ENCODE measurements around the gene RANBP17.

DNA sequence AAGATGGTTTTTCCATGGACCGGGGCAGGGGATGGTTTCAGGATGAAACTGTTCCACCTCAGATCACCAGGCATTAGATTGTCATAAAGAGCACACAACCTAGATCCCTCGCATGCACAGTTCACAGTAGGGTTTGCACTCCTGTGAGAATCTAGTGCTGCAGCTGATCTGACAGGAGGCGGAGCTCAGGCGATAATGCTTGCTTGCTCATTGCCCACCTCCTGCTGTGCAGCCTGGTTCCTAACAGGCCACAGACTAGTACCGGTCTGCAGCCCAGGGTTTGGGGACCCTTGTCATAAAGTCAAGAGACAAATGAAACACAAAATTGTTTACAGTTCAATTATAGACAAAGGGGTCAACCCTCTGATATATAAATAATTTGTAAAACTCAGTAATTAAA lies 101.7 kb downstream of the RANBP17 start:
- TF ChIP-seq EZH2 (IDR thresholded peaks at IDR 0.05; ENCODE audit: borderline replicate concordance, low read depth, low read length, poor library complexity, severe bottlenecking) = no peak
- TF ChIP-seq, protein P1, sequence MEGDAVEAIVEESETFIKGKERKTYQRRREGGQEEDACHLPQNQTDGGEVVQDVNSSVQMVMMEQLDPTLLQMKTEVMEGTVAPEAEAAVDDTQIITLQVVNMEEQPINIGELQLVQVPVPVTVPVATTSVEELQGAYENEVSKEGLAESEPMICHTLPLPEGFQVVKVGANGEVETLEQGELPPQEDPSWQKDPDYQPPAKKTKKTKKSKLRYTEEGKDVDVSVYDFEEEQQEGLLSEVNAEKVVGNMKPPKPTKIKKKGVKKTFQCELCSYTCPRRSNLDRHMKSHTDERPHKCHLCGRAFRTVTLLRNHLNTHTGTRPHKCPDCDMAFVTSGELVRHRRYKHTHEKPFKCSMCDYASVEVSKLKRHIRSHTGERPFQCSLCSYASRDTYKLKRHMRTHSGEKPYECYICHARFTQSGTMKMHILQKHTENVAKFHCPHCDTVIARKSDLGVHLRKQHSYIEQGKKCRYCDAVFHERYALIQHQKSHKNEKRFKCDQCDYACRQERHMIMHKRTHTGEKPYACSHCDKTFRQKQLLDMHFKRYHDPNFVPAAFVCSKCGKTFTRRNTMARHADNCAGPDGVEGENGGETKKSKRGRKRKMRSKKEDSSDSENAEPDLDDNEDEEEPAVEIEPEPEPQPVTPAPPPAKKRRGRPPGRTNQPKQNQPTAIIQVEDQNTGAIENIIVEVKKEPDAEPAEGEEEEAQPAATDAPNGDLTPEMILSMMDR (conservative IDR thresholded peaks at IDR 0.05; ENCODE audit: low read depth, low read length) = no peak

Data from A673 (cell line).